ENCODE results near the gene PEX1. TPM values are rescaled to one million over a fixed set of nuclear protein-coding genes. Genes with fewer than 3 reads are reported as not detected.

The PEX1 gene
- total and polyA plus RNA-seq, 2 experiments from 2014 or later: 22.5 to 25.4 TPM

DNA sequence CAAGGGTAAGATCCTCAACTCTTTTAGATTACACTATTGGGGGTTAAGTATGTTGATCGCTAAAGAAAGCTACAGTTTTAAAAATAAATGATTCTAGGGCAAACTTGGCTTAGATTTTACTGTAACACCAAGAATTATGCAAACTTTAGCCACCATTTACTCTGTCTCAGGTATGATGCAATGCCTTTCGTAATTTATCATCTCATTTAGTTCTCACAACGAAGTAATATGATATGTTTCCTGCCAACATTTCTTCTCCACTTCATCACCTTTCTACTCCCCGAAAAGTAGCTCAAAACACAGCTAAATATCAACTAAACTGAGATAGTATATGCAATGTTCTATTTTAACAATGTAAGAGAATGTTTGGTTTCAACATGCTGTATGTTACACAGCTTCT is 40.8 kb upstream of the PEX1 start (continued):
- no peak for TF ChIP-seq REST (IDR thresholded peaks at IDR 0.05; ENCODE audit: unreplicated experiment)
- TF ChIP-seq POLR2AphosphoS5 (IDR thresholded peaks at IDR 0.05; ENCODE audit: low read depth): no peak
- no peak for TF ChIP-seq EZH2 (IDR thresholded peaks at IDR 0.05; ENCODE audit: low read depth, unreplicated experiment)
- TF ChIP-seq, protein P1, sequence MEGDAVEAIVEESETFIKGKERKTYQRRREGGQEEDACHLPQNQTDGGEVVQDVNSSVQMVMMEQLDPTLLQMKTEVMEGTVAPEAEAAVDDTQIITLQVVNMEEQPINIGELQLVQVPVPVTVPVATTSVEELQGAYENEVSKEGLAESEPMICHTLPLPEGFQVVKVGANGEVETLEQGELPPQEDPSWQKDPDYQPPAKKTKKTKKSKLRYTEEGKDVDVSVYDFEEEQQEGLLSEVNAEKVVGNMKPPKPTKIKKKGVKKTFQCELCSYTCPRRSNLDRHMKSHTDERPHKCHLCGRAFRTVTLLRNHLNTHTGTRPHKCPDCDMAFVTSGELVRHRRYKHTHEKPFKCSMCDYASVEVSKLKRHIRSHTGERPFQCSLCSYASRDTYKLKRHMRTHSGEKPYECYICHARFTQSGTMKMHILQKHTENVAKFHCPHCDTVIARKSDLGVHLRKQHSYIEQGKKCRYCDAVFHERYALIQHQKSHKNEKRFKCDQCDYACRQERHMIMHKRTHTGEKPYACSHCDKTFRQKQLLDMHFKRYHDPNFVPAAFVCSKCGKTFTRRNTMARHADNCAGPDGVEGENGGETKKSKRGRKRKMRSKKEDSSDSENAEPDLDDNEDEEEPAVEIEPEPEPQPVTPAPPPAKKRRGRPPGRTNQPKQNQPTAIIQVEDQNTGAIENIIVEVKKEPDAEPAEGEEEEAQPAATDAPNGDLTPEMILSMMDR (conservative IDR thresholded peaks at IDR 0.05; ENCODE audit: low read depth in 2 of 2): no peak
- no peak for TF ChIP-seq ZNF331 (CRISPR knock-in tag; IDR thresholded peaks at IDR 0.05; ENCODE audit: low read depth)
- TF ChIP-seq ETS1 (IDR thresholded peaks at IDR 0.05): no peak
- TF ChIP-seq NANOG (IDR thresholded peaks at IDR 0.05; ENCODE audit: borderline replicate concordance): no peak
- TF ChIP-seq JUNB (IDR thresholded peaks at IDR 0.05; ENCODE audit: unreplicated experiment): no peak

DNA sequence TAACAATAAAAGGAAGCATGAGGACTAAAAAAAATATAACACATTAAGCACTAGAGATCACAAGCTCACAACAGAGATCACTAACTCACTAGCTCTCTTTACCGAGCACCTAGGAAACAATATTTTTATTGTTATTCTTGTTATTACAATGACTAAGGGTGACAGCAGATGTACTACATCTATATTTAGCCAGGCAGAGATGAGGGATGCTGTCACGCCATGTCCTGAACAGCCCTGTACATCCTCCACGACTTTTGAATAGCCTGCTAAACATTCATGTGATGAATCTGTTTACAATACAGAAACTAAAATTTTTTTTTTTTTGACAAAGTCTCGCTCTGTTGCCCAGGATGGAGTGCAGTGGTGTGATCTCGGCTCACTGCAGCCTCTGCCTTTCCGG is 39.1 kb upstream of the PEX1 start:
- no peaks in the 10 kb centered on the region for H3K27me3 Mint-ChIP-seq (ENCODE audit: insufficient read depth, low read depth, poor library complexity)
- Histone ChIP-seq H3K79me2 (replicated peaks; ENCODE audit: insufficient read depth) (0 out of 2 replicates have a peak, but pooled peaks cover 3% of the 10 kb centered on the region), H3K27ac (ENCODE audit: low read depth) (no peak overlapping the region), H3F3A (replicated peaks; ENCODE audit: low read depth) (no peaks in the 10 kb centered on the region), H3K36me3 (ENCODE audit: insufficient read depth) (peaks cover 11% of the 10 kb centered on the region; the same call in 1 of the 2 replicates), H3K4me1 (ENCODE audit: insufficient read depth) (peaks cover 6% of the 10 kb centered on the region; the same call in 1 of the 2 replicates), H3K27me3 (ENCODE audit: insufficient read depth) (no peaks in the 10 kb centered on the region), H3K4me2 (no peak overlapping the region), H2AFZ (no peak overlapping the region), H3K9me2 (ENCODE audit: insufficient read depth) (no peaks in the 10 kb centered on the region), H3K4me3 (no peak overlapping the region), H4K20me1 (replicated peaks; ENCODE audit: insufficient read depth) (no peaks in the 10 kb centered on the region; the same call in none of the 2 replicates)
- DNase-seq (ENCODE audit: low spot score) (no peak), ATAC-seq (no peak)
- peaks cover 45% of the 10 kb centered on the region for H3K36me3 Mint-ChIP-seq (ENCODE audit: low read depth)
- H3K4me1 Mint-ChIP-seq: peaks cover 4% of the 10 kb centered on the region; the same call in 2 of the 3 replicates
- H3K4me3 Mint-ChIP-seq: no peak overlapping the region
- H3K27ac Mint-ChIP-seq: no peak overlapping the region
- no peaks in the 10 kb centered on the region for H3K9me3 Mint-ChIP-seq
- TF ChIP-seq REST (IDR thresholded peaks at IDR 0.05; ENCODE audit: unreplicated experiment): no peak
- no peak for TF ChIP-seq ETS1 (IDR thresholded peaks at IDR 0.05)
- TF ChIP-seq, protein P1 (conservative IDR thresholded peaks at IDR 0.05; ENCODE audit: low read depth in 2 of 2): no peak

Data from GM23338 (cell line).